Peyer's patch (tissue), 4 donors: ENCODE data around the gene PLEKHG5. TPM values are rescaled to one million over a fixed set of nuclear protein-coding genes. Genes with fewer than 3 reads are reported as not detected.
A peak's percentile ranks its signal among the peaks of the same experiment; 100 is the strongest.

Experiments used
- DNase-seq, 3 donors: peaks; one replicate each; pipeline ENCODE4 v3.0.0-alpha.2; 2017 to 2019
- H3K27ac ChIP-seq, 4 donors: fragments of 200-600 bp; sonication (generic); one replicate each; pipeline ENCODE4 v1.5.1; 2016 to 2019
- H3K27me3 ChIP-seq, 2 donors: fragments of 200-600 bp; sonication (generic); one replicate each; pipeline ENCODE4 v1.5.1; 2019
- H3K36me3 ChIP-seq, 3 donors: fragments of 200-600 bp; sonication (generic); one replicate each; pipeline ENCODE4 v1.5.1; 2016 to 2019
- H3K4me1 ChIP-seq, 4 donors: fragments of 200-600 bp; sonication (generic); one replicate each; pipeline ENCODE4 v1.5.1; 2016 to 2019
- H3K4me3 ChIP-seq, 4 donors: fragments of 200-600 bp; sonication (generic); 1 replicate in 3 of 4; 2 replicates in 1 of 4; pipeline ENCODE4 v1.5.1; 2016 to 2019; ENCODE audit warnings: mild to moderate bottlenecking in 1 of 4
- H3K9me3 ChIP-seq, 4 donors: fragments of 200-600 bp; sonication (generic); one replicate each; pipeline ENCODE4 v1.5.1; 2016 to 2019; ENCODE audit warnings: mild to moderate bottlenecking in 1 of 4
- CTCF ChIP-seq, 6 experiments: fragments of 450-650 bp in 4 of 6; fragments of 200-600 bp in 2 of 6; sonication (generic) in 1 of 6; IDR thresholded peaks; one replicate each; pipeline ENCODE4 v1.5.1; 2017 to 2019; ENCODE audit warnings: antibody characterized with exemption in 6 of 6, mild to moderate bottlenecking in 3 of 6, moderate library complexity in 1 of 6
- POLR2A ChIP-seq, 2 donors: fragments of 450-650 bp; IDR thresholded peaks; one replicate each; pipeline ENCODE4 v1.5.1; 2017; ENCODE audit warnings: antibody characterized with exemption in 2 of 2, mild to moderate bottlenecking in 2 of 2, moderate library complexity in 2 of 2
- total RNA-seq, 4 donors: library from RNA; depleted of rRNA; stranded (reverse); fragments of >200 nt; gene quantifications; one replicate each; pipeline ENCODE4 v1.1.0, GENCODE V29; 2016

PLEKHG5 gene
- total RNA-seq, 4 donors from 2014 or later: 17.7 to 56.9 (median 45.4) TPM

- Histone ChIP-seq H3K4me1 (peaks cover 5 to 28% (median 8%) of the 10 kb centered on the region in 4 donors), H3K27me3 (no peaks in the 10 kb centered on the region), H3K4me3 (no peak overlapping the region), H3K36me3 (no peaks in the 10 kb centered on the region), H3K9me3 (no peaks in the 10 kb centered on the region), H3K27ac (peak overlapping the region in 1 of 4 donors; percentile 68)
- no peak for TF ChIP-seq CTCF (IDR thresholded peaks at IDR 0.05)
- TF ChIP-seq POLR2A (IDR thresholded peaks at IDR 0.05): no peak
- DNase-seq: no peak
These were observed 14.2 kb downstream of the PLEKHG5 start for GRCh38 chr1:6477039-6477820.

GRCh38 chr1:6476483-6476882, 15.0 kb downstream of the PLEKHG5 start:
- no peaks in the 10 kb centered on the region for H3K27me3 ChIP-seq
- peaks cover 5 to 28% (median 8%) of the 10 kb centered on the region in 4 donors for H3K4me1 ChIP-seq
- H3K4me3 ChIP-seq: no peak overlapping the region
- H3K27ac ChIP-seq: peak overlapping the region in 1 of 4 donors; percentile 68
- TF ChIP-seq POLR2A (IDR thresholded peaks at IDR 0.05) (no peak), CTCF (IDR thresholded peaks at IDR 0.05) (no peak)
- no peaks in the 10 kb centered on the region for H3K9me3 ChIP-seq
- no peaks in the 10 kb centered on the region for H3K36me3 ChIP-seq
- peak in 1 of 3 donors; percentile 71 for DNase-seq

- Histone ChIP-seq H3K27ac (peak overlapping the region in 1 of 4 donors; percentile 56), H3K9me3 (no peaks in the 10 kb centered on the region), H3K4me3 (no peak overlapping the region), H3K36me3 (peaks cover 0 to 1% (median 0%) of the 10 kb centered on the region in 3 donors), H3K27me3 (no peaks in the 10 kb centered on the region), H3K4me1 (peaks cover 5 to 35% (median 8%) of the 10 kb centered on the region in 4 donors)
- no peak for TF ChIP-seq POLR2A (IDR thresholded peaks at IDR 0.05)
- TF ChIP-seq CTCF (IDR thresholded peaks at IDR 0.05): peak; percentile 58 to 93 (median 88)
- DNase-seq: peak; percentile 64 to 89 (median 84)
These were observed 15.9 kb downstream of the PLEKHG5 start for GRCh38 chr1:6475381-6476133.

GRCh38 chr1:6474815-6475282, 16.6 kb downstream of the PLEKHG5 start:
- H3K27me3 ChIP-seq: no peaks in the 10 kb centered on the region

More at GRCh38 chr1:6474815-6475282, 16.6 kb downstream of the PLEKHG5 start:
- Histone ChIP-seq H3K27ac (peak overlapping the region in 1 of 4 donors; percentile 3), H3K4me1 (peaks cover 5 to 36% (median 8%) of the 10 kb centered on the region in 4 donors), H3K36me3 (peaks cover 0 to 8% (median 0%) of the 10 kb centered on the region in 3 donors), H3K4me3 (no peak overlapping the region), H3K9me3 (no peaks in the 10 kb centered on the region)
- no peak for TF ChIP-seq CTCF (IDR thresholded peaks at IDR 0.05)
- TF ChIP-seq POLR2A (IDR thresholded peaks at IDR 0.05): no peak
- no peak for DNase-seq
